ENCODE data around the gene COL4A2. TPM values are rescaled to one million over a fixed set of nuclear protein-coding genes. Genes with fewer than 3 reads are reported as not detected.
"Not testable (repeated sequence)": the region's sequence is repeated elsewhere in the genome, so short reads cannot be mapped to it uniquely, and the experiment has no call there.

COL4A2 gene
- polyA plus RNA-seq, 12 donors = 347 to 994 (median 444) TPM

- DNase-seq = no peak
Measured at GRCh38 chr13:110492679-110493593, 185.9 kb downstream of the COL4A2 start.

GRCh38 chr13:110493613-110494012 lies 186.5 kb downstream of the COL4A2 start:
- DNase-seq = no peak

GRCh38 chr13:110495376-110495775 lies 188.3 kb downstream of the COL4A2 start:
- DNase-seq = no peak

- no peak for DNase-seq
Measured at GRCh38 chr13:110495881-110496280, 188.8 kb downstream of the COL4A2 start.

- DNase-seq = no peak
Measured at GRCh38 chr13:110496281-110496680, 189.2 kb downstream of the COL4A2 start.

- DNase-seq = no peak
Measured at GRCh38 chr13:110497003-110497402, 189.9 kb downstream of the COL4A2 start.

- not testable (repeated sequence) for DNase-seq
Measured at GRCh38 chr13:110497896-110498295, 190.8 kb downstream of the COL4A2 start.

GRCh38 chr13:110498327-110498726 lies 191.2 kb downstream of the COL4A2 start:
- DNase-seq = no peak

GRCh38 chr13:110498765-110499164 lies 191.7 kb downstream of the COL4A2 start:
- no peak for DNase-seq

- DNase-seq = no peak
Measured at GRCh38 chr13:110499621-110500281, 192.7 kb downstream of the COL4A2 start.

- DNase-seq = no peak
Measured at GRCh38 chr13:110500341-110500740, 193.3 kb downstream of the COL4A2 start.

GRCh38 chr13:110501188-110501587 lies 194.1 kb downstream of the COL4A2 start:
- DNase-seq = no peak

GRCh38 chr13:110503037-110503901 lies 196.2 kb downstream of the COL4A2 start:
- DNase-seq = no peak

- DNase-seq = no peak
Measured at GRCh38 chr13:110503979-110504499, 197.0 kb downstream of the COL4A2 start.

- DNase-seq = no peak
Measured at GRCh38 chr13:110505594-110505993, 198.5 kb downstream of the COL4A2 start.

- DNase-seq = no peak
Measured at GRCh38 chr13:110506396-110506795, 199.3 kb downstream of the COL4A2 start.

GRCh38 chr13:110506859-110507566 lies 199.9 kb downstream of the COL4A2 start:
- DNase-seq = no peak

GRCh38 chr13:110507678-110508381 lies 200.7 kb downstream of the COL4A2 start:
- DNase-seq = no peak

- no peak for DNase-seq
Measured at GRCh38 chr13:110509478-110509926, 202.4 kb downstream of the COL4A2 start.
